ENCODE results near the gene RXFP4.

Gene RXFP4

DNA sequence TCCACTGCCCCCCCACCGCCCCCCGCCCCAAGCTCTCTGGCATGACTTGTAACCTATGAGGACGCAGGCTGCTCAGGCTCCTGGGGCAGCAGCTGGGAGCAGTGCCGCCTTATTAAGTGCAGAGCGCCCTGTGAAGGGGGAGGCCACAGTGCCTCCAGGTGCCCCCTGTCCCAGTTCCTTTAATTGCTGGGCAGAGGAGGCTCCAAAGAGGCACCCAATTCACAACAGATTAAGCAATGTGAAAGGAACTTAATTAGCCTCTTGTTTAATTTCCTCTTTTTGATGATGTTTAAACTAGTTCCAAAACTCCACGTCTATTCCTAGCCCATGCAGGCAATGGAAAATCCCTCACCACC lies 3.0 kb downstream of the RXFP4 start:
- WGBS: 76% methylated on average over 6 of the region's 6 CpGs
- H3K9me3 ChIP-seq (ENCODE audit: insufficient read depth, low read depth, low read length): no peaks in the 10 kb centered on the region
- H3K36me3 ChIP-seq (ENCODE audit: insufficient read depth, low read length): peaks cover 29% of the 10 kb centered on the region
- H3K4me1 ChIP-seq (ENCODE audit: insufficient read depth, low read length): peaks cover 6% of the 10 kb centered on the region
- no peak overlapping the region for H3K9ac ChIP-seq (ENCODE audit: low read depth, low read length)
- H3K27ac ChIP-seq (ENCODE audit: low read depth, low read length): no peak overlapping the region
- H3K4me3 ChIP-seq (ENCODE audit: low read length): no peak overlapping the region
- H3K27me3 ChIP-seq (ENCODE audit: insufficient read depth, low read length): no peaks in the 10 kb centered on the region

DNA sequence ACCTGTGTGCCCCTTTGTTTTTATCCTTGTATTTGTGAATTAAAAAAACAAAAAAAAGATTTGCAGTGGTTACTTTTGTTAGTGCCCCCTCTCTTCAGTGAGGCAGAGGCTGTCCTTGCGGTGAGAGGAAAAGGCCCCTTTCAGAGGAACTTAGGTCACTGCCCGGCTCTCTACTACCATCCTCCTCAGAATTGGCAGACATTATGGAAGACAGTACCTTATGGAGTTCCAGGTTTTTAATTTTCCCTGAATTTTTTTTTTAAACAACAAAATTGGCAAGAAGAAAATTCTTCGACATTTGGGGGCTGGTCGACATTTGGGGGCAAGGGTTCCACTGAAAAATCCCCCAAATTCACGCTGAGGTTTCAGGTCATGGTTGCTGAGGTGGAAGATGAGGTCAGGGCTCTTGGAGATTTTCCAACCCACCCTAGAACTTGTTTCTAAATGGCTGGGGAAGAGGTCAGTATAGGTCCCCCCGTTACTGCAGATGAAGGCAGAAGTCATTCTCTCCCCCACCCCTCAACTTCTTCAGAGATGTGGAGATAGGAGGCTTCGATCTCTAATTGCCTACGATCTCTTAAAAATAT lies 5.3 kb downstream of the RXFP4 start:
- no peak overlapping the region for H3K27ac ChIP-seq (ENCODE audit: low read depth, low read length)
- WGBS: 98% methylated on average over 7 of the region's 8 CpGs
- no peaks in the 10 kb centered on the region for H3K9me3 ChIP-seq (ENCODE audit: insufficient read depth, low read depth, low read length)
- no peaks in the 10 kb centered on the region for H3K27me3 ChIP-seq (ENCODE audit: insufficient read depth, low read length)
- H3K4me1 ChIP-seq (ENCODE audit: insufficient read depth, low read length): peaks cover 4% of the 10 kb centered on the region; the same call in 1 of the 2 replicates
- H3K36me3 ChIP-seq (ENCODE audit: insufficient read depth, low read length): peaks cover 52% of the 10 kb centered on the region
- no peak overlapping the region for H3K9ac ChIP-seq (ENCODE audit: low read depth, low read length)
- H3K4me3 ChIP-seq (ENCODE audit: low read length): no peak overlapping the region

DNA sequence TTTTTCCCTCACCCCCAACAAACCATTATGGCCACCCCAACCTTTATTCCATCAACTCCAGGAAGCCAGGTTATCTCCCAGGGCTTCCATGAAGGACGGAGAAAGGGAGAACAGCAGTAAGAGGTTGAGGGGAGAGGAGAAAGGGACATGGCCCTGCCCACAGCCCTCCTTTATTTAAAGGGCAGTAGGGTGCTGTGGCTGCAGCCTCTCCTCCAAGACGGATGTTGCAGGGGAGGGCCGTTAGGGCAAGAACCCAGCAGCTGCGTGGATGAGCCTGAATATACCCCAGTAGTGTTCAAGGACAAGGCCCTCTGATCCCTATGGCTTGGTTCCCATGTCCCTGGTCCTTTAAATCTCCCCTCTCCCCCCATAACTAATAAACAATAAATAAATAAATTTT lies 5.9 kb downstream of the RXFP4 start:
- Histone ChIP-seq H3K9me3 (ENCODE audit: insufficient read depth, low read depth, low read length) (no peaks in the 10 kb centered on the region), H3K4me3 (ENCODE audit: low read length) (no peak overlapping the region), H3K4me1 (ENCODE audit: insufficient read depth, low read length) (peaks cover 4% of the 10 kb centered on the region; the same call in 1 of the 2 replicates), H3K27ac (ENCODE audit: low read depth, low read length) (no peak overlapping the region), H3K9ac (ENCODE audit: low read depth, low read length) (no peak overlapping the region), H3K27me3 (ENCODE audit: insufficient read depth, low read length) (no peaks in the 10 kb centered on the region), H3K36me3 (ENCODE audit: insufficient read depth, low read length) (peaks cover 57% of the 10 kb centered on the region)
- 89% methylated on average over 4 of the region's 4 CpGs for WGBS

DNA sequence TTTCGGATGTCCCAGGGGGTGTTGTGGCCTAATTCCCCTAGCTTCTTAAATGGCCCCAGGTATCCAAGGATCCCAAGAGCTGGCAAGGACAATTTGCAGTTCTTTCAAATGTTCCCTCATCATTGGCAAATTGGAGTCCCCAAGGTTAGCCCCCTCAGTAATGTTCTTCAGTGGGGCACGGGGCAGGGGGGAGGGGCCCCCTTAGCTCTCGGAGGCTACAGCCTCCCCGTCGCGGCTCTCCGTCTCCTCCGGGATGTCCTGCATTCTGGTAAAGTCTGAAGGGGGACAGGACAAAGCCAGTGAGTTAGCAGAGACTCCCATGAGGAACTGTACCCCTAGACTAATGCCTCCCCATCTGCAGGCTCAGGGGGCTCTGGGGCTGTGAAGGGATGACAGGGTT lies 6.3 kb downstream of the RXFP4 start:
- H3K36me3 ChIP-seq (ENCODE audit: insufficient read depth, low read length): peaks cover 62% of the 10 kb centered on the region
- H3K9ac ChIP-seq (ENCODE audit: low read depth, low read length): no peak overlapping the region
- H3K4me3 ChIP-seq (ENCODE audit: low read length): no peak overlapping the region
- WGBS: 95% methylated on average over 8 of the region's 8 CpGs
- H3K9me3 ChIP-seq (ENCODE audit: insufficient read depth, low read depth, low read length): no peaks in the 10 kb centered on the region
- peaks cover 4% of the 10 kb centered on the region; the same call in 1 of the 2 replicates for H3K4me1 ChIP-seq (ENCODE audit: insufficient read depth, low read length)
- H3K27me3 ChIP-seq (ENCODE audit: insufficient read depth, low read length): no peaks in the 10 kb centered on the region
- no peak overlapping the region for H3K27ac ChIP-seq (ENCODE audit: low read depth, low read length)

DNA sequence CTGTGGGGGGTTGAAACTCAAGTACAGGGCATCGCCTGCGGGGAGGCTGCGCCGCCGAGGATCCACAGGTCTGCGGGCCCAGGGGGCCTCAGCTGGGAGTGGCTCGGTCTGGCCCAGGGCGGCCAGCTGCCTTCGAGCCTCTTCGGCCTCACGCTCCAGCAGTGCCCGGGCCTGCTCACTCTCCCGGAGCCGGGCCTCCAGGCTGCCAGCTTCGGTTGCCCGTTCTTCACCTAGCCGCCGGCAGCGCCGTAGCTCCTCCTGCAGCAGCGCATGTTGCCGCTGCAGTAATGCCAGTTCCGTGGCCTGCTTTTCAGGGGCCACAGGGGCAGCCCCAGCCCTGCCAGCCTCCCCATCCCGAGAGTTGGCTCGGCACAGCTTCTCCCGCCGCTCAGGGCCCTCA lies 9.4 kb downstream of the RXFP4 start:
- peaks cover 3% of the 10 kb centered on the region; the same call in 1 of the 2 replicates for H3K4me1 ChIP-seq (ENCODE audit: insufficient read depth, low read length)
- no peak overlapping the region; the same call in 1 of the 2 replicates for H3K9ac ChIP-seq (ENCODE audit: low read depth, low read length)
- H3K27ac ChIP-seq (ENCODE audit: low read depth, low read length): no peak overlapping the region
- H3K27me3 ChIP-seq (ENCODE audit: insufficient read depth, low read length): no peaks in the 10 kb centered on the region
- no peak overlapping the region for H3K4me3 ChIP-seq (ENCODE audit: low read length)
- no peaks in the 10 kb centered on the region for H3K9me3 ChIP-seq (ENCODE audit: insufficient read depth, low read depth, low read length)
- WGBS: 97% methylated on average over 27 of the region's 27 CpGs
- peaks cover 89% of the 10 kb centered on the region for H3K36me3 ChIP-seq (ENCODE audit: insufficient read depth, low read length)

GRCh38 chr1:155951753-155952504 lies 10.5 kb downstream of the RXFP4 start:
- 96% methylated on average over 6 of the region's 6 CpGs for WGBS
- Histone ChIP-seq H3K9ac (ENCODE audit: low read depth, low read length) (no peak overlapping the region), H3K4me3 (ENCODE audit: low read length) (no peak overlapping the region), H3K27me3 (ENCODE audit: insufficient read depth, low read length) (no peaks in the 10 kb centered on the region), H3K27ac (ENCODE audit: low read depth, low read length) (no peak overlapping the region), H3K36me3 (ENCODE audit: insufficient read depth, low read length) (peaks cover 94% of the 10 kb centered on the region), H3K4me1 (ENCODE audit: insufficient read depth, low read length) (no peaks in the 10 kb centered on the region), H3K9me3 (ENCODE audit: insufficient read depth, low read depth, low read length) (no peaks in the 10 kb centered on the region)

DNA sequence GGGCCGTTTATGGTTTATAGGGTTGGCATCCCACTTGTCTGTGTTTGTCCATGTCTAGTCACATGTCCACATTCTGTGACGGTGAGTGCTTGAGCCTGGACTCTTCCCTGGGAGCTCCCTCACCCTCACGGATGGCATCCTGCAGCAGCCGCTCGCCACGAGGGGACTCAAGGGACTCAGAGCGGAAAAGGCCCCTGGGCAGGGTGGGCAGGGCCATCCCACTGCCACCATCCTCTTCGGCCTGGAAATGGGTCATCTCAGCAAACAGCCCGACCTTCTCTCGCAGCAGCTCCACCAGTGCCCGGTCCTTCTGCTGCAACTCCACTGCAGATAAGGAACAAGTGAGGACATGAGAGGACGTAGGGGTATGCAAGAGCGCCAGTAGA lies 11.1 kb downstream of the RXFP4 start:
- H3K36me3 ChIP-seq (ENCODE audit: insufficient read depth, low read length): peaks cover 94% of the 10 kb centered on the region
- WGBS: 96% methylated on average over 13 of the region's 13 CpGs
- H3K4me3 ChIP-seq (ENCODE audit: low read length): no peak overlapping the region
- no peak overlapping the region for H3K9ac ChIP-seq (ENCODE audit: low read depth, low read length)
- H3K27me3 ChIP-seq (ENCODE audit: insufficient read depth, low read length): no peaks in the 10 kb centered on the region
- H3K27ac ChIP-seq (ENCODE audit: low read depth, low read length): no peak overlapping the region
- H3K4me1 ChIP-seq (ENCODE audit: insufficient read depth, low read length): no peaks in the 10 kb centered on the region
- H3K9me3 ChIP-seq (ENCODE audit: insufficient read depth, low read depth, low read length): no peaks in the 10 kb centered on the region

GRCh38 chr1:155954645-155955044 lies 13.2 kb downstream of the RXFP4 start:
- Histone ChIP-seq H3K9ac (ENCODE audit: low read depth, low read length) (no peak overlapping the region), H3K4me1 (ENCODE audit: insufficient read depth, low read length) (no peaks in the 10 kb centered on the region), H3K27ac (ENCODE audit: low read depth, low read length) (no peak overlapping the region), H3K4me3 (ENCODE audit: low read length) (no peak overlapping the region), H3K9me3 (ENCODE audit: insufficient read depth, low read depth, low read length) (no peaks in the 10 kb centered on the region), H3K36me3 (ENCODE audit: insufficient read depth, low read length) (peaks cover 96% of the 10 kb centered on the region), H3K27me3 (ENCODE audit: insufficient read depth, low read length) (no peaks in the 10 kb centered on the region)
- over 99% methylated on average over 3 of the region's 3 CpGs for WGBS

GRCh38 chr1:155957411-155957915 lies 16.0 kb downstream of the RXFP4 start:
- Histone ChIP-seq H3K27ac (ENCODE audit: low read depth, low read length) (no peak overlapping the region), H3K4me3 (ENCODE audit: low read length) (no peak overlapping the region), H3K4me1 (ENCODE audit: insufficient read depth, low read length) (no peaks in the 10 kb centered on the region), H3K27me3 (ENCODE audit: insufficient read depth, low read length) (no peaks in the 10 kb centered on the region), H3K9me3 (ENCODE audit: insufficient read depth, low read depth, low read length) (no peaks in the 10 kb centered on the region), H3K9ac (ENCODE audit: low read depth, low read length) (no peak overlapping the region), H3K36me3 (ENCODE audit: insufficient read depth, low read length) (peaks cover 96% of the 10 kb centered on the region)
- 95% methylated on average over 12 of the region's 12 CpGs for WGBS

GRCh38 chr1:155960081-155960745 lies 18.8 kb downstream of the RXFP4 start:
- H3K4me1 ChIP-seq (ENCODE audit: insufficient read depth, low read length): no peaks in the 10 kb centered on the region
- H3K9me3 ChIP-seq (ENCODE audit: insufficient read depth, low read depth, low read length): no peaks in the 10 kb centered on the region
- H3K4me3 ChIP-seq (ENCODE audit: low read length): no peak overlapping the region
- no peak overlapping the region for H3K9ac ChIP-seq (ENCODE audit: low read depth, low read length)
- no peaks in the 10 kb centered on the region for H3K27me3 ChIP-seq (ENCODE audit: insufficient read depth, low read length)
- WGBS: 97% methylated on average over 3 of the region's 3 CpGs
- peaks cover 96% of the 10 kb centered on the region for H3K36me3 ChIP-seq (ENCODE audit: insufficient read depth, low read length)
- no peak overlapping the region for H3K27ac ChIP-seq (ENCODE audit: low read depth, low read length)

GRCh38 chr1:155961937-155962336 lies 20.5 kb downstream of the RXFP4 start:
- Histone ChIP-seq H3K4me1 (ENCODE audit: insufficient read depth, low read length) (0 out of 2 replicates have a peak, but pooled peaks cover under 1% of the 10 kb centered on the region), H3K9ac (ENCODE audit: low read depth, low read length) (no peak overlapping the region), H3K4me3 (ENCODE audit: low read length) (no peak overlapping the region), H3K27me3 (ENCODE audit: insufficient read depth, low read length) (no peaks in the 10 kb centered on the region), H3K27ac (ENCODE audit: low read depth, low read length) (no peak overlapping the region), H3K9me3 (ENCODE audit: insufficient read depth, low read depth, low read length) (no peaks in the 10 kb centered on the region), H3K36me3 (ENCODE audit: insufficient read depth, low read length) (peaks cover 96% of the 10 kb centered on the region)
- 83% methylated on average over 14 of the region's 14 CpGs for WGBS
